Activated CD8-positive, alpha-beta memory T cell treated with anti-CD3 and anti-CD28 coated beads, Interleukin-2, amount 50 U/mL, for 1 hour (primary cell): Measurements from ENCODE around the gene CEACAM3.

Source experiments
- DNase-seq: peaks from one replicate; pipeline ENCODE4 v3.0.0-alpha.2; 2020; ENCODE audit errors: extremely low read depth

The CEACAM3 gene

GRCh38 chr19:41792513-41793413 is 3.6 kb upstream of the CEACAM3 start:
- DNase-seq, result no peak

- no peak for DNase-seq
Measured at GRCh38 chr19:41793414-41793727, 3.0 kb upstream of the CEACAM3 start.

GRCh38 chr19:41795031-41795461 is 1.3 kb upstream of the CEACAM3 start:
- peak; percentile 24 for DNase-seq

GRCh38 chr19:41796901-41797300 is 514 bp downstream of the CEACAM3 start:
- no peak for DNase-seq

GRCh38 chr19:41799444-41800000 is 3.1 kb downstream of the CEACAM3 start:
- no peak for DNase-seq

GRCh38 chr19:41801031-41801430 is 4.6 kb downstream of the CEACAM3 start:
- DNase-seq, result no peak

GRCh38 chr19:41801792-41802211 is 5.4 kb downstream of the CEACAM3 start:
- no peak for DNase-seq

- no peak for DNase-seq
Measured at GRCh38 chr19:41802770-41803169, 6.4 kb downstream of the CEACAM3 start.

- no peak for DNase-seq
Measured at GRCh38 chr19:41804336-41804735, 7.9 kb downstream of the CEACAM3 start.

GRCh38 chr19:41807176-41807575 is 10.8 kb downstream of the CEACAM3 start:
- no peak for DNase-seq

- DNase-seq, result no peak
Measured at GRCh38 chr19:41808663-41809566, 12.5 kb downstream of the CEACAM3 start.

GRCh38 chr19:41810301-41810700 is 13.9 kb downstream of the CEACAM3 start:
- no peak for DNase-seq

GRCh38 chr19:41811036-41811435 is 14.6 kb downstream of the CEACAM3 start:
- DNase-seq, result no peak

- no peak for DNase-seq
Measured at GRCh38 chr19:41811981-41812380, 15.6 kb downstream of the CEACAM3 start.

- no peak for DNase-seq
Measured at GRCh38 chr19:41813911-41814310, 17.5 kb downstream of the CEACAM3 start.

GRCh38 chr19:41815301-41815700 is 18.9 kb downstream of the CEACAM3 start:
- DNase-seq, result no peak

- no peak for DNase-seq
Measured at GRCh38 chr19:41816761-41817160, 20.4 kb downstream of the CEACAM3 start.

- DNase-seq, result peak; percentile 29
Measured at GRCh38 chr19:41821003-41821735, 24.8 kb downstream of the CEACAM3 start.

- no peak for DNase-seq
Measured at GRCh38 chr19:41837981-41838708, 41.8 kb downstream of the CEACAM3 start.

- no peak for DNase-seq
Measured at GRCh38 chr19:41839211-41839610, 42.8 kb downstream of the CEACAM3 start.

GRCh38 chr19:41843371-41843770 is 47.0 kb downstream of the CEACAM3 start:
- no peak for DNase-seq
